K562 (cell line): ENCODE measurements around the gene MBD6. TPM values are rescaled to one million over a fixed set of nuclear protein-coding genes. Genes with fewer than 3 reads are reported as not detected.

ENCODE experiments used
- BRD9 ChIP-seq: fragments of 450-650 bp; IDR thresholded peaks from 2 replicates; pipeline ENCODE4 v1.6.1; 2018; ENCODE audit warnings: low read depth; ENCODE audit not compliant: partially characterized antibody
- FOSL1 ChIP-seq: fragments of 200-800 bp; sonication (Bioruptor generic); conservative IDR thresholded peaks from 2 replicates; pipeline ENCODE4 v1.6.1; 2016; ENCODE audit warnings: missing genetic modification characterization, missing compliant biosample characterization
- JUN ChIP-seq, 2 experiments: sonication (generic) in 1 of 2; formaldehyde crosslinking in 1 of 2; IDR thresholded peaks; 2 replicates each; pipeline versions ENCODE4 v1.6.1 to v1.8.0; 2012 to 2022; ENCODE audit warnings: borderline replicate concordance in 2 of 2, mild to moderate bottlenecking in 2 of 2, improper control_type of control experiment in 1 of 2, low read depth in 1 of 2, low read length in 1 of 2, missing genetic modification reagents in 1 of 2
- NR2C1 ChIP-seq, 2 experiments: fragments of 450-650 bp; IDR thresholded peaks; 2 replicates each; pipeline ENCODE4 v1.6.1; 2017; ENCODE audit warnings: mild to moderate bottlenecking in 2 of 2, antibody characterized with exemption in 1 of 2, inconsistent platforms in 1 of 2, missing compliant biosample characterization in 1 of 2, missing genetic modification characterization in 1 of 2
- NRF1 ChIP-seq, 2 experiments: fragments of 450-650 bp; IDR thresholded peaks in 1 of 2; conservative IDR thresholded peaks in 1 of 2; 2 replicates each; pipeline ENCODE4 v1.6.1; 2014; ENCODE audit warnings: mild to moderate bottlenecking in 2 of 2
- RNF2 ChIP-seq: sonication (generic); IDR thresholded peaks from 2 replicates; pipeline ENCODE4 v1.6.1; 2016
- SRSF9 ChIP-seq: fragments of 200-400 bp; formaldehyde crosslinking; IDR thresholded peaks from 2 replicates; pipeline ENCODE4 v1.6.1; 2017; ENCODE audit warnings: low read depth, low read length, borderline replicate concordance
- STAT6 ChIP-seq: sonication (generic); formaldehyde crosslinking; IDR thresholded peaks from 2 replicates; pipeline ENCODE4 v1.8.1; 2023; ENCODE audit warnings: mild to moderate bottlenecking, missing genetic modification reagents
- ZNF133 ChIP-seq: fragments of 250-450 bp; sonication (Bioruptor Pico); IDR thresholded peaks from 2 replicates; pipeline ENCODE4 v1.4.0; 2020; ENCODE audit warnings: mild to moderate bottlenecking
- ZNF311 ChIP-seq: fragments of 250-450 bp; sonication (Bioruptor Pico); IDR thresholded peaks from 2 replicates; pipeline ENCODE4 v1.4.0; 2020; ENCODE audit warnings: mild to moderate bottlenecking, moderate library complexity
- ZNF318 ChIP-seq, 2 experiments: fragments of 450-650 bp; IDR thresholded peaks; 2 replicates each; pipeline ENCODE4 v1.6.1; 2016; ENCODE audit warnings: mild to moderate bottlenecking in 2 of 2, borderline replicate concordance in 1 of 2, low read depth in 1 of 2, moderate library complexity in 1 of 2
- ZNF584 ChIP-seq: fragments of 200-800 bp; sonication (Bioruptor generic); IDR thresholded peaks from 2 replicates; pipeline ENCODE4 v1.6.1; 2016; ENCODE audit warnings: low read depth, mild to moderate bottlenecking, missing genetic modification characterization, missing compliant biosample characterization
- polyA plus RNA-seq, 8 experiments: library from polyadenylated mRNA; depleted of rRNA in 4 of 8; stranded (reverse) in 5 of 8; unstranded in 3 of 8; fragments of >200 nt; fragmentation: Nextera tagmentation in 2 of 8; fragmentation: Illumina TruSeq in 1 of 8; extraction: Ambion mirVana in 2 of 8; extraction: Trizol in 1 of 8; gene quantifications; 2 replicates each; pipeline versions ENCODE4 v1.2.1 to v1.2.3, GENCODE V29; 2011 to 2014; ENCODE audit warnings: inconsistent platforms in 1 of 8, missing spikeins in 1 of 8
- total RNA-seq, 7 experiments: library from RNA; depleted of rRNA in 6 of 7; stranded (reverse); fragments of >200 nt in 6 of 7; fragmentation: Illumina TruSeq in 2 of 7; extraction: Trizol in 2 of 7; gene quantifications; 2 replicates each; pipeline versions ENCODE4 v1.2.1 to v1.2.3, GENCODE V29; 2011 to 2021; ENCODE audit warnings: low replicate concordance in 1 of 7

The MBD6 gene
- total and polyA plus RNA-seq, 9 of the 15 experiments (the other 6 are each of a cell fraction or from before 2014, with no cell fraction given), result 2.0 to 54.8 (median 3.8) TPM

GRCh38 chr12:57522011-57522886 lies at the start of gene MBD6 (continued):
- no peak for TF ChIP-seq STAT6 (CRISPR knock-in tag)
- TF ChIP-seq FOSL1 (tag), result peak; percentile 42
- TF ChIP-seq BRD9, result peak; percentile 75
- peak in 1 of 2 experiments; percentile 95; a peak in 2 of 4 replicates for TF ChIP-seq ZNF318 (IDR thresholded peaks at IDR 0.05; ENCODE audit: borderline replicate concordance in 1 of 2, low read depth in 1 of 2)
- TF ChIP-seq RNF2, result peak; percentile 70
- TF ChIP-seq ZNF133 (CRISPR knock-in tag), result no peak
- no peak for TF ChIP-seq JUN (IDR thresholded peaks at IDR 0.05; ENCODE audit: borderline replicate concordance, low read depth, low read length)
- 0 out of 2 replicates have a peak, but pooled peaks have one; percentile 52 for TF ChIP-seq JUN (CRISPR knock-in tag; IDR thresholded peaks at IDR 0.05; ENCODE audit: borderline replicate concordance)
- TF ChIP-seq SRSF9, result no peak
- no peak for TF ChIP-seq ZNF584 (CRISPR knock-in tag)
- peak; percentile 92 for TF ChIP-seq NR2C1 (IDR thresholded peaks at IDR 0.05)
- peak; percentile 93 for TF ChIP-seq NR2C1 (tag; IDR thresholded peaks at IDR 0.05)
- TF ChIP-seq NRF1 (conservative IDR thresholded peaks at IDR 0.05 in 1 of 2, IDR thresholded peaks at IDR 0.05 in 1 of 2), result peak; percentile 91 to 92
- no peak for TF ChIP-seq ZNF311 (CRISPR knock-in tag)
